GM12878 (cell line): Measurements from ENCODE around the gene MALRD1. TPM values are rescaled to one million over a fixed set of nuclear protein-coding genes. Genes with fewer than 3 reads are reported as not detected.

ENCODE experiments used
- ATAC-seq: fragments of 200-7000 bp; cut with Tn5 transposase; 3 replicates; pipeline ENCODE4 v1.9.1; 2020; ENCODE audit warnings: mild to moderate bottlenecking, moderate library complexity
- BruUV-seq: library from RNA; stranded (reverse); fragments of 400-500 nt; replicated peaks from 2 replicates; lab custom pipeline; 2021; lab: Mats Ljungman, UMichigan
- CTCF ChIA-PET: fragments of 300-600 bp; sonication (Branson Sonifier 250); formaldehyde crosslinking; extraction: SDS; loops from one replicate; lab custom pipeline; 2021; ENCODE audit warnings: inconsistent platforms; lab: Yijun Ruan, JAX
- POLR2A ChIA-PET: fragments of 350-600 bp; formaldehyde crosslinking; extraction: SDS; loops from one replicate; lab custom pipeline; 2021; ENCODE audit warnings: inconsistent platforms; lab: Charles Lee
- RAD21 ChIA-PET: fragments of 300-600 bp; sonication (Branson Sonifier 250); formaldehyde crosslinking; loops from one replicate; lab custom pipeline; 2023; ENCODE audit warnings: antibody characterized with exemption; ENCODE audit not compliant: unreplicated experiment; lab: Charles Lee
- SMC1A ChIA-PET: fragments of 300-600 bp; sonication (Branson Sonifier 250); formaldehyde crosslinking; loops from one replicate; lab custom pipeline; 2023; ENCODE audit not compliant: unreplicated experiment, uncharacterized antibody; lab: Charles Lee
- DNase-seq: peaks from one replicate; pipeline ENCODE4 v3.0.0-alpha.2; 2011; ENCODE audit warnings: low read depth, low spot score
- FAIRE-seq: peaks from 3 replicates; lab custom pipeline; 2011; peaks lifted over from hg19 to GRCh38; lab: Jason Lieb, UNC
- H2AFZ ChIP-seq: 2 replicates; pipeline ENCODE4 v1.6.0; 2011; ENCODE audit warnings: low read depth, low read length, control low read depth; ENCODE audit not compliant: control insufficient read depth
- H3K27ac ChIP-seq: 2 replicates; pipeline ENCODE4 v1.5.1; 2011; ENCODE audit warnings: control low read depth; ENCODE audit not compliant: control insufficient read depth, insufficient read depth
- H3K27me3 ChIP-seq, 2 experiments: replicated peaks in 1 of 2; 2 replicates each; pipeline versions ENCODE4 v1.6.0 to v1.6.1; 2011; ENCODE audit warnings: low read length in 1 of 2; ENCODE audit not compliant: control insufficient read depth in 2 of 2, insufficient read depth in 2 of 2
- H3K36me3 ChIP-seq, 2 experiments: 2 replicates each; pipeline ENCODE4 v1.5.1; 2011; ENCODE audit warnings: low read length in 1 of 2; ENCODE audit not compliant: control insufficient read depth in 2 of 2, insufficient read depth in 2 of 2
- H3K4me1 ChIP-seq: 2 replicates; pipeline ENCODE4 v1.6.1; 2011; ENCODE audit warnings: mild to moderate bottlenecking, low read length, moderate library complexity, mixed read lengths; ENCODE audit not compliant: control insufficient read depth, insufficient read depth
- H3K4me2 ChIP-seq: 2 replicates; pipeline ENCODE4 v1.6.0; 2011; ENCODE audit warnings: control low read depth; ENCODE audit not compliant: control insufficient read depth, insufficient read depth
- H3K4me3 ChIP-seq: fragments of 200-600 bp; sonication (generic); 2 replicates; pipeline ENCODE4 v1.5.1; 2016
- H3K79me2 ChIP-seq: 2 replicates; pipeline ENCODE4 v1.6.0; 2011; ENCODE audit warnings: low read length; ENCODE audit not compliant: control insufficient read depth, insufficient read depth
- H3K9ac ChIP-seq: 2 replicates; pipeline ENCODE4 v1.8.0; 2011; ENCODE audit warnings: low read length, control low read depth, mixed read lengths; ENCODE audit not compliant: control insufficient read depth, insufficient read depth
- H3K9me3 ChIP-seq: replicated peaks from 3 replicates; pipeline ENCODE4 v1.5.1; 2011; ENCODE audit warnings: mild to moderate bottlenecking, low read length; ENCODE audit not compliant: control insufficient read depth, insufficient read depth
- H4K20me1 ChIP-seq: 2 replicates; pipeline ENCODE4 v1.6.0; 2011; ENCODE audit not compliant: control insufficient read depth, insufficient read depth
- CBFB ChIP-seq: IDR thresholded peaks from 2 replicates; pipeline ENCODE4 v1.6.1; 2016; ENCODE audit warnings: antibody characterized with exemption, low read depth
- CHD4 ChIP-seq: fragments of 200-600 bp; sonication (generic); IDR thresholded peaks from 2 replicates; pipeline ENCODE4 v1.6.1; 2016; ENCODE audit warnings: mild to moderate bottlenecking
- FOS ChIP-seq: IDR thresholded peaks from 3 replicates; pipeline ENCODE4 v1.6.1; 2011; ENCODE audit warnings: borderline replicate concordance; ENCODE audit not compliant: insufficient read length; ENCODE audit errors: extremely low read depth
- FOXK2 ChIP-seq: fragments of 450-650 bp; IDR thresholded peaks from 2 replicates; pipeline ENCODE4 v1.6.1; 2017; ENCODE audit warnings: mild to moderate bottlenecking, moderate library complexity
- POLR2AphosphoS5 ChIP-seq: IDR thresholded peaks from 2 replicates; pipeline ENCODE4 v1.6.1; 2011; ENCODE audit warnings: mild to moderate bottlenecking, low read length, inconsistent platforms
- RBBP5 ChIP-seq: fragments of 200-600 bp; sonication (generic); conservative IDR thresholded peaks from 2 replicates; pipeline ENCODE4 v1.6.1; 2016
- RELA ChIP-seq: fragments of 450-650 bp; IDR thresholded peaks from 2 replicates; pipeline ENCODE4 v1.8.0; 2014; ENCODE audit warnings: borderline replicate concordance; ENCODE audit not compliant: partially characterized antibody
- SIX5 ChIP-seq: IDR thresholded peaks from 2 replicates; pipeline ENCODE4 v1.6.1; 2011; ENCODE audit warnings: mild to moderate bottlenecking, low read depth, low read length, moderate library complexity; ENCODE audit not compliant: severe bottlenecking
- SMC3 ChIP-seq: IDR thresholded peaks from 2 replicates; pipeline ENCODE4 v1.6.1; 2011; ENCODE audit warnings: low read length, improper control_type of control experiment, borderline replicate concordance
- SREBF1 ChIP-seq: IDR thresholded peaks from 2 replicates; pipeline ENCODE4 v1.6.1; 2012; ENCODE audit warnings: mild to moderate bottlenecking, low read length
- SUZ12 ChIP-seq: fragments of 200-600 bp; sonication (generic); IDR thresholded peaks from one replicate; pipeline ENCODE4 v1.6.1; 2018; ENCODE audit warnings: antibody characterized with exemption, mild to moderate bottlenecking; ENCODE audit not compliant: unreplicated experiment
- WRNIP1 ChIP-seq: IDR thresholded peaks from 2 replicates; pipeline ENCODE4 v1.6.1; 2011; ENCODE audit warnings: low read depth, low read length, improper control_type of control experiment, borderline replicate concordance
- ZBED1 ChIP-seq: IDR thresholded peaks from 2 replicates; pipeline ENCODE4 v1.6.1; 2016; ENCODE audit warnings: borderline replicate concordance
- ZSCAN29 ChIP-seq: fragments of 450-650 bp; IDR thresholded peaks from 2 replicates; pipeline ENCODE4 v1.6.1; 2017; ENCODE audit warnings: mild to moderate bottlenecking, moderate library complexity
- ZZZ3 ChIP-seq: IDR thresholded peaks from 2 replicates; pipeline ENCODE4 v1.6.1; 2011; ENCODE audit warnings: low read depth; ENCODE audit not compliant: control insufficient read depth, insufficient read length
- WGBS: methylation state at CpG from one replicate; pipeline ENCODE4 v1.1.6; 2016; ENCODE audit warnings: low lambda C conversion rate; ENCODE audit not compliant: insufficient replicate concordance, insufficient coverage; ENCODE audit errors: missing lambda C conversion rate; 5-methylcytosine and 5-hydroxymethylcytosine counted together
- in situ Hi-C: fragments of 300-500 bp; cut with MboI; formaldehyde crosslinking; loops from 9 replicates; pipeline ENCODE4 v1.14.3; 2018; ENCODE audit warnings: mixed read lengths
- intact Hi-C: fragments of 100-400 bp; cut with micrococcal nuclease; formaldehyde crosslinking; loops from one replicate; pipeline ENCODE4 v1.14.2; 2022; ENCODE audit not compliant: unreplicated experiment
- polyA plus RNA-seq, 11 experiments: library from polyadenylated mRNA; depleted of rRNA in 4 of 11; unstranded in 6 of 11; stranded (reverse) in 5 of 11; fragments of >200 nt; fragmentation: Nextera tagmentation in 4 of 11; fragmentation: Illumina TruSeq in 1 of 11; extraction: Ambion mirVana in 4 of 11; extraction: Trizol in 1 of 11; gene quantifications; 1 replicate in 1 of 11; 2 replicates in 10 of 11; pipeline versions ENCODE4 v1.2.1 to v1.2.3, GENCODE V29; 2011 to 2016; ENCODE audit warnings: inconsistent platforms in 2 of 11, missing spikeins in 2 of 11, low read depth in 1 of 11
- total RNA-seq, 4 experiments: library from RNA; depleted of rRNA in 3 of 4; stranded (reverse); fragments of >200 nt in 3 of 4; fragmentation: Illumina TruSeq in 1 of 4; extraction: Trizol in 1 of 4; gene quantifications; 2 replicates each; pipeline versions ENCODE4 v1.2.1 to v1.2.3, GENCODE V29; 2013 to 2021
- TF ChIP-seq, protein P1 (sequence below): fragments of 450-650 bp; formaldehyde crosslinking; IDR thresholded peaks from 2 replicates; pipeline ENCODE4 v1.5.0; 2022; ENCODE audit warnings: mild to moderate bottlenecking, missing genetic modification characterization

MALRD1 gene
- total and polyA plus RNA-seq, 10 of the 15 experiments (the other 5 are each of a cell fraction or from before 2014, with no cell fraction given), result 0.12 to 6.6 (median 0.26) TPM; not detected in 2

DNA sequence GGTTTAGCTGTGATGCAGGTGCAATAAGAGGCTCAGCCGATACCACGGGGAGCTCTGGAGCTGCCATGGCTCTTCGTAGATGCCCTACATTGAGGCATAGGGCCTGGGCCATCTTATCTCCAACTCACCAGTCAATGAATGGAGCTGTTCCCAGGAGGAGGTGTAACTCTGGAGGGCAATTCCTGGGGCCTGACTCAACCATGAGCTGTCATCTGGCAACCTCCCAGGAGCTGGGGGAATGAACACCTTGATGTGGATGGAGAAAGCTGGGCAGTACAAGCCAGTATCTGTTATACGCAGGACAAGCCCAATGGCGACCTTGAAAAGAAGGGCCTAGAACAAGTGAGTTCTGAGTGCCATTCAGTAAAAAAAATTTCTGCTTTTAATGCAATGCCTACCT, 543.7 kb downstream of the MALRD1 start:
- RAD21 ChIA-PET, result no interaction called here
- SMC1A ChIA-PET, result interaction anchor here (1.6 kb wide), 1 partner anchor 14 kb away, joined by 5 read pairs; no protein-coding TSS in a partner anchor
- no peak overlapping the region for H2AFZ ChIP-seq
- intact Hi-C loops, result no loop called here
- H3K4me3 ChIP-seq, result no peak overlapping the region
- no peaks in the 10 kb centered on the region; the same call in 2 of the 3 replicates for H3K9me3 ChIP-seq
- DNase-seq (no peak), FAIRE-seq (no peak)
- H3K36me3 ChIP-seq, result no peaks in the 10 kb centered on the region
- H3K9ac ChIP-seq, result no peak overlapping the region
- in situ Hi-C loops, result no loop called here
- no peak overlapping the region for H3K4me2 ChIP-seq
- H3K79me2 ChIP-seq, result no peaks in the 10 kb centered on the region
- CTCF ChIA-PET, result no interaction called here
- no peaks in the 10 kb centered on the region for H3K27me3 ChIP-seq
- POLR2A ChIA-PET, result no interaction called here
- no peak overlapping the region for H3K27ac ChIP-seq
- no peaks in the 10 kb centered on the region for H4K20me1 ChIP-seq
- 27% methylated on average over 5 of the region's 5 CpGs for WGBS
- TF ChIP-seq SUZ12 (no peak), SMC3 (no peak), FOXK2 (no peak)
- TF ChIP-seq, all 136 proteins: peak for 0
- BruUV-seq, result no TSS peak
- ATAC-seq, result no peak
- H3K4me1 ChIP-seq, result no peaks in the 10 kb centered on the region

DNA sequence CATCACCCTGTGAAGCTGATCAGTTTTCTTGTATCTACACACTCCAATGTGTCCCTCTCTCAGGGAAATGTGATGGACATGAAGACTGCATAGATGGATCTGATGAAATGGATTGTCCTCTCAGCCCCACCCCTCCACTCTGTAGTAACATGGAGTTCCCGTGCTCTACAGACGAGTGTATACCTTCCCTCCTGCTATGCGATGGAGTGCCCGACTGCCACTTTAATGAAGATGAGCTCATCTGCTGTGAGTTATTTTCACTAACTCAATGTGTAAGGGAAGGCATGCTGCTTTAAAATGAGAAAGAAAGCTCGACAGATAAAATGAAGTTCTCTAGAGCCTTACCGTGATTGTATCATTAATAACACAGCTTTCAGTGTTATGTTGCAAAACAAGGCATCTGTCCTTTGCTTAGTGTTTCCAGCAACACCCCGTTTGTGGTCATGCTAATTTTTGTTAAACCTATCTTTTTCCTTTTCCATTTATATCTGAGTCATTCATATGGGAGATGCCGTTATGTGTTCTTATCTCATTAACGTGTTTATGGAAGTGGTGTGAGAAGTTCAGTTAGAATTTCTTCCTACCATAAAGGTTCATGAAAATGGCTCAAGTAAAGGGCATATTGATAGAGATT, 546.7 kb downstream of the MALRD1 start:
- no peak overlapping the region for H3K4me3 ChIP-seq
- RAD21 ChIA-PET, result no interaction called here
- no peaks in the 10 kb centered on the region for H3K27me3 ChIP-seq
- intact Hi-C loops, result no loop called here
- CTCF ChIA-PET, result no interaction called here
- H3K4me1 ChIP-seq, result no peaks in the 10 kb centered on the region
- H3K79me2 ChIP-seq, result no peaks in the 10 kb centered on the region
- DNase-seq (no peak), ATAC-seq (no peak), FAIRE-seq (no peak)
- SMC1A ChIA-PET, result no interaction called here
- no peaks in the 10 kb centered on the region for H3K36me3 ChIP-seq
- in situ Hi-C loops, result no loop called here
- H3K27ac ChIP-seq, result no peak overlapping the region
- TF ChIP-seq FOS (no peak), RELA (no peak), CBFB (no peak), SREBF1 (no peak), SIX5 (no peak), ZZZ3 (no peak), ZSCAN29 (no peak), POLR2AphosphoS5 (no peak), CHD4 (no peak), ZBED1 (no peak), WRNIP1 (no peak), RBBP5 (no peak)
- TF ChIP-seq, protein P1, sequence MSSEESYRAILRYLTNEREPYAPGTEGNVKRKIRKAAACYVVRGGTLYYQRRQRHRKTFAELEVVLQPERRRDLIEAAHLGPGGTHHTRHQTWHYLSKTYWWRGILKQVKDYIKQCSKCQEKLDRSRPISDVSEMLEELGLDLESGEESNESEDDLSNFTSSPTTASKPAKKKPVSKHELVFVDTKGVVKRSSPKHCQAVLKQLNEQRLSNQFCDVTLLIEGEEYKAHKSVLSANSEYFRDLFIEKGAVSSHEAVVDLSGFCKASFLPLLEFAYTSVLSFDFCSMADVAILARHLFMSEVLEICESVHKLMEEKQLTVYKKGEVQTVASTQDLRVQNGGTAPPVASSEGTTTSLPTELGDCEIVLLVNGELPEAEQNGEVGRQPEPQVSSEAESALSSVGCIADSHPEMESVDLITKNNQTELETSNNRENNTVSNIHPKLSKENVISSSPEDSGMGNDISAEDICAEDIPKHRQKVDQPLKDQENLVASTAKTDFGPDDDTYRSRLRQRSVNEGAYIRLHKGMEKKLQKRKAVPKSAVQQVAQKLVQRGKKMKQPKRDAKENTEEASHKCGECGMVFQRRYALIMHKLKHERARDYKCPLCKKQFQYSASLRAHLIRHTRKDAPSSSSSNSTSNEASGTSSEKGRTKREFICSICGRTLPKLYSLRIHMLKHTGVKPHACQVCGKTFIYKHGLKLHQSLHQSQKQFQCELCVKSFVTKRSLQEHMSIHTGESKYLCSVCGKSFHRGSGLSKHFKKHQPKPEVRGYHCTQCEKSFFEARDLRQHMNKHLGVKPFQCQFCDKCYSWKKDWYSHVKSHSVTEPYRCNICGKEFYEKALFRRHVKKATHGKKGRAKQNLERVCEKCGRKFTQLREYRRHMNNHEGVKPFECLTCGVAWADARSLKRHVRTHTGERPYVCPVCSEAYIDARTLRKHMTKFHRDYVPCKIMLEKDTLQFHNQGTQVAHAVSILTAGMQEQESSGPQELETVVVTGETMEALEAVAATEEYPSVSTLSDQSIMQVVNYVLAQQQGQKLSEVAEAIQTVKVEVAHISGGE (CRISPR knock-in tag), result no peak
- 59% methylated on average over 9 of the region's 9 CpGs for WGBS
- no peaks in the 10 kb centered on the region for H4K20me1 ChIP-seq
- no peaks in the 10 kb centered on the region; the same call in 2 of the 3 replicates for H3K9me3 ChIP-seq
- no peak overlapping the region for H3K4me2 ChIP-seq
- H2AFZ ChIP-seq, result no peak overlapping the region
- no peak overlapping the region for H3K9ac ChIP-seq
- BruUV-seq, result no TSS peak
- POLR2A ChIA-PET, result no interaction called here
